ENCODE measurements around the gene GIT1. TPM values are rescaled to one million over a fixed set of nuclear protein-coding genes. Genes with fewer than 3 reads are reported as not detected.
A peak's percentile ranks its signal among the peaks of the same experiment; 100 is the strongest.

Gene GIT1
- total RNA-seq, 3 donors from 2014 or later (not counting 1 experiment from before 2014, with no cell fraction given): 39.4 to 61.4 (median 54.6) TPM

DNA sequence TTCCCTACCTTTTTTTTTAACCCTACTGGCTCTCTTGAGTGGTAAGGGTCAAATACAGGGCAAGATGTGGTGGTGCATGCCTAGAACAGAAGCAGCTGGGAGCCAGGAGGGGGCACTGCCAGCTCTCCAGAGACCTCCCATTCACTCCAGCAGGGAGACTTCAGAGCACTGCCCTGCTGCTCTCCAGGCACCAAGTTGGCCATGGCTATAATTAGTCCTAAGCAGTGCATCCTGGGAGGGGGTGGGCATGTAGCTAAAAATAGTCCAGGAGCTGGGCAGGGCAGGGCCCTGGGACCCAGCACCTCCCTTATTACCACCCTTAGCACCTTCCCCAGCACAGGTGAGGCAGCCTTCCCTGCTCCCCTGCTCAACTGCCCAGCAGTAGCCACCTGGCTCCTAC is 29.8 kb upstream of the GIT1 start:
- Mint-ChIP-seq H3K4me1 (peaks cover 16 to 60% of the 10 kb centered on the region in 2 donors), H3K27ac (no peak overlapping the region), H3K36me3 (no peaks in the 10 kb centered on the region), H3K27me3 (ENCODE audit: low read depth in 2 of 2) (no peaks in the 10 kb centered on the region), H3K9me3 (no peaks in the 10 kb centered on the region), H3K4me3 (peak overlapping the region; percentile 21)
- Histone ChIP-seq H3K4me3 (ENCODE audit: low read length) (no peak overlapping the region), H3K9me3 (ENCODE audit: control insufficient read depth, insufficient read depth, low read length) (no peaks in the 10 kb centered on the region), H3K27ac (ENCODE audit: low read length) (no peak overlapping the region), H3K27me3 (ENCODE audit: control insufficient read depth, insufficient read depth, low read length) (no peaks in the 10 kb centered on the region), H3K4me1 (ENCODE audit: control insufficient read depth, insufficient read depth, low read length) (peaks cover 60% of the 10 kb centered on the region), H3K36me3 (ENCODE audit: control insufficient read depth, insufficient read depth, low read length) (no peaks in the 10 kb centered on the region)
- intact Hi-C loops (cut with micrococcal nuclease): loop anchor here (5.0 to 10.0 kb wide), 2 partner anchors 54 to 143 kb away; partner anchors contain the start of genes ABHD15 and TP53I13
- TF ChIP-seq, protein P1, sequence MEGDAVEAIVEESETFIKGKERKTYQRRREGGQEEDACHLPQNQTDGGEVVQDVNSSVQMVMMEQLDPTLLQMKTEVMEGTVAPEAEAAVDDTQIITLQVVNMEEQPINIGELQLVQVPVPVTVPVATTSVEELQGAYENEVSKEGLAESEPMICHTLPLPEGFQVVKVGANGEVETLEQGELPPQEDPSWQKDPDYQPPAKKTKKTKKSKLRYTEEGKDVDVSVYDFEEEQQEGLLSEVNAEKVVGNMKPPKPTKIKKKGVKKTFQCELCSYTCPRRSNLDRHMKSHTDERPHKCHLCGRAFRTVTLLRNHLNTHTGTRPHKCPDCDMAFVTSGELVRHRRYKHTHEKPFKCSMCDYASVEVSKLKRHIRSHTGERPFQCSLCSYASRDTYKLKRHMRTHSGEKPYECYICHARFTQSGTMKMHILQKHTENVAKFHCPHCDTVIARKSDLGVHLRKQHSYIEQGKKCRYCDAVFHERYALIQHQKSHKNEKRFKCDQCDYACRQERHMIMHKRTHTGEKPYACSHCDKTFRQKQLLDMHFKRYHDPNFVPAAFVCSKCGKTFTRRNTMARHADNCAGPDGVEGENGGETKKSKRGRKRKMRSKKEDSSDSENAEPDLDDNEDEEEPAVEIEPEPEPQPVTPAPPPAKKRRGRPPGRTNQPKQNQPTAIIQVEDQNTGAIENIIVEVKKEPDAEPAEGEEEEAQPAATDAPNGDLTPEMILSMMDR (IDR thresholded peaks at IDR 0.05): no peak
- DNase-seq (no peak), ATAC-seq (no peak)

- Histone ChIP-seq H3K27me3 (ENCODE audit: control insufficient read depth, insufficient read depth, low read length) (no peaks in the 10 kb centered on the region), H3K4me3 (ENCODE audit: low read length) (no peak overlapping the region), H3K4me1 (ENCODE audit: control insufficient read depth, insufficient read depth, low read length) (peaks cover 68% of the 10 kb centered on the region), H3K9me3 (ENCODE audit: control insufficient read depth, insufficient read depth, low read length) (no peaks in the 10 kb centered on the region), H3K36me3 (ENCODE audit: control insufficient read depth, insufficient read depth, low read length) (no peaks in the 10 kb centered on the region), H3K27ac (ENCODE audit: low read length) (no peak overlapping the region)
- peak overlapping the region; percentile 90 for H3K4me3 Mint-ChIP-seq
- peak overlapping the region in 1 of 2 donors; percentile 86 for H3K27ac Mint-ChIP-seq
- no peaks in the 10 kb centered on the region for H3K27me3 Mint-ChIP-seq (ENCODE audit: low read depth in 2 of 2)
- 46% methylated on average over 21 of the region's 22 CpGs for WGBS (ENCODE audit: insufficient coverage)
- peak in 1 of 2 donors; percentile 20 for DNase-seq
- TF ChIP-seq, protein P1 (IDR thresholded peaks at IDR 0.05): peak; percentile 57
- ATAC-seq: no peak
- no peaks in the 10 kb centered on the region for H3K36me3 Mint-ChIP-seq
- no peaks in the 10 kb centered on the region for H3K9me3 Mint-ChIP-seq
- peaks cover 16 to 62% of the 10 kb centered on the region in 2 donors for H3K4me1 Mint-ChIP-seq
- intact Hi-C loops (cut with micrococcal nuclease): loop anchor here (5.0 to 10.0 kb wide), 2 partner anchors 54 to 144 kb away; partner anchors contain the start of genes ABHD15 and TP53I13
Measured at GRCh38 chr17:29618272-29619065, 29.0 kb upstream of the GIT1 start.

- H3K9me3 Mint-ChIP-seq: no peaks in the 10 kb centered on the region
- DNase-seq (peak; percentile 85 to 94), ATAC-seq (peak; percentile 47 to 68 (median 56))
- TF ChIP-seq, protein P1 (IDR thresholded peaks at IDR 0.05): peak; percentile 70
- Histone ChIP-seq H3K4me1 (ENCODE audit: control insufficient read depth, insufficient read depth, low read length) (peaks cover 68% of the 10 kb centered on the region), H3K4me3 (ENCODE audit: low read length) (peak overlapping the region; percentile 51), H3K36me3 (ENCODE audit: control insufficient read depth, insufficient read depth, low read length) (no peaks in the 10 kb centered on the region), H3K27me3 (ENCODE audit: control insufficient read depth, insufficient read depth, low read length) (no peaks in the 10 kb centered on the region), H3K9me3 (ENCODE audit: control insufficient read depth, insufficient read depth, low read length) (no peaks in the 10 kb centered on the region), H3K27ac (ENCODE audit: low read length) (peak overlapping the region; percentile 72)
- intact Hi-C loops (cut with micrococcal nuclease): loop anchor here (5.0 to 10.0 kb wide), 2 partner anchors 53 to 145 kb away; partner anchors contain the start of genes ABHD15 and TP53I13
- peaks cover 16 to 54% of the 10 kb centered on the region in 2 donors for H3K4me1 Mint-ChIP-seq
- H3K4me3 Mint-ChIP-seq: peak overlapping the region; percentile 90
- peak overlapping the region; percentile 48 to 86 for H3K27ac Mint-ChIP-seq
- 1% methylated on average over 68 of the region's 68 CpGs for WGBS (ENCODE audit: insufficient coverage)
- H3K27me3 Mint-ChIP-seq (ENCODE audit: low read depth in 2 of 2): no peaks in the 10 kb centered on the region
- no peaks in the 10 kb centered on the region for H3K36me3 Mint-ChIP-seq
Measured at GRCh38 chr17:29617481-29618271, 28.2 kb upstream of the GIT1 start.
